GM10847 (cell line): ENCODE measurements around the gene TTLL8.

Experiments
- POLR2A ChIP-seq: IDR thresholded peaks from 2 replicates; pipeline ENCODE4 v1.6.1; 2011; ENCODE audit not compliant: insufficient read length; ENCODE audit errors: extremely low read depth

TTLL8 gene

DNA sequence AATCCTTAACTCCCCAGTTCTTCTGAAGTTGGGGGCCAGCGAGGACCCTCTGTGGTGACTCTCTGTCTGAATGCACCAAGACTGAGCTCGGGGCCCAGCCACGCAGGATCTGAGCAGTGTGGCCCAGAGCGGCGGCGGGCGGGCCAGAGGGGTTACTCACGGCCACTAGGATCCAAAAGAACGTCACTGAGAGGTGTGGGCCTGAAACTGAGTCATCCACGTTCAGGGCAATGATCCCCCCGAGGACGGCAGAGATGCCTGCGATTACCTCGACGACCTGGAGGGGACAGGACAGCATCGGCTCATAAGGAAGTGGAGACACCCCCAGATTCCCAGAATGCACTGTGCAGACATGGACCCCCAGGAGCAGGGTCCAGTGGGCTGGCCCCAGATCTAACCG is 16.0 kb upstream of the TTLL8 start:
- no peak for TF ChIP-seq POLR2A

DNA sequence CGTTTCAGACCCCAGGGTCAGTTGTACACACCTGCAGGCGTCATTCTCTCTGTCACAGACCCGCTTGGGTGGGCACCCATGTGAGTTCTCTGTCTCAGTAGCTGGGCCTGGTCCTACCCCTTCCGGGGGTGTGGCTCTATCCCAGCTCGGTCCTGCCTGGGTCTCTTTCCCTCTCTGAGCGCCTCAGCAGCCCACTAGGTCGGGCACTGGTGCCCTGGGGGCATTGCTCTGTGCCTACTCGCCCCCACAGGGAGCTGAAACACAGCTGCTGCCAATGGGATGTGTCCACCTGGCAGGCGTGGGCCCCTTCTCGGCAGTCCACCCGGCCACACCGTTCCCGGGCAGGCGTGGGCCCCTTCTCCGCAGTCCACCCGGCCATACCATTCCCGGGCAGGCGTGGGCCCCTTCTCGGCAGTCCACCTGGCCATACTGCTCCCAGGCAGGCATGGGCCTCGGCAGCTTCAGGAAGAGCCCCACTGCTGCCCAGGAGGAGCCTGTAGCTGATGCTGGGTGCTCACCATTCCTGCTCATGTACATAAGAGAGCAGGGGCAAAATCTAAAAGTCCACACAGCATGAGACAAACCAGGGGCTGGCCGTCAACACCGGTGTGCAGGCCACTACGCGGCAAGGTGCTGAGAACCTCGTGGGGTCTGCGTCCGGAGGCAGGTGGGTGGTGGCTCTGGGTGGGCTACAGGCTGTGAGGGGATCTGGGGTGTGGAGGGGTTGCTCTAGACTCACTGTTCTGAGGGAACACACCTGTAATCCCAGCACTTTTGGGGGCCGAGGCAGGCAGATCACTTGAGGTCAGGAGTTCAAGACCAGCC is 14.8 kb upstream of the TTLL8 start:
- no peak for TF ChIP-seq POLR2A

DNA sequence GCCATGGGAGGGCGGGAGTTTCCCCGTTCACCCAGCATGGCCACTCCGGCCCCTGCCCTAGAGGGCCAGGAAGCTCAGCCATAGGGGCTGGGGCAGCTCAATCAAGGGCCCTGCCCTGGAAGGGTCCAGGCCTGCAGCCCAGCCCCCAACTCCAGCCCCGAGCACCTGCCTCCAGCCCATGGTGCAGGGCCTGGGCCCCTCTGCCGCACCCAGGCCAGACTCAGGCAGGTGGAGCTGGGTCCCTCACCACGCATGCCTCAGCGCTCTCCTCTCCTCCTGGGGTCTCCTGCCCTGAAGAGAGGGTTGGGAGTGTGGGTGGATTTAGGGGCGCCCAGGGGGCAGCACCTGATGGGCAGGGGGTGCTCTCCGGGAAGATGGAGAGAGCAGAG is 14.1 kb upstream of the TTLL8 start:
- no peak for TF ChIP-seq POLR2A

DNA sequence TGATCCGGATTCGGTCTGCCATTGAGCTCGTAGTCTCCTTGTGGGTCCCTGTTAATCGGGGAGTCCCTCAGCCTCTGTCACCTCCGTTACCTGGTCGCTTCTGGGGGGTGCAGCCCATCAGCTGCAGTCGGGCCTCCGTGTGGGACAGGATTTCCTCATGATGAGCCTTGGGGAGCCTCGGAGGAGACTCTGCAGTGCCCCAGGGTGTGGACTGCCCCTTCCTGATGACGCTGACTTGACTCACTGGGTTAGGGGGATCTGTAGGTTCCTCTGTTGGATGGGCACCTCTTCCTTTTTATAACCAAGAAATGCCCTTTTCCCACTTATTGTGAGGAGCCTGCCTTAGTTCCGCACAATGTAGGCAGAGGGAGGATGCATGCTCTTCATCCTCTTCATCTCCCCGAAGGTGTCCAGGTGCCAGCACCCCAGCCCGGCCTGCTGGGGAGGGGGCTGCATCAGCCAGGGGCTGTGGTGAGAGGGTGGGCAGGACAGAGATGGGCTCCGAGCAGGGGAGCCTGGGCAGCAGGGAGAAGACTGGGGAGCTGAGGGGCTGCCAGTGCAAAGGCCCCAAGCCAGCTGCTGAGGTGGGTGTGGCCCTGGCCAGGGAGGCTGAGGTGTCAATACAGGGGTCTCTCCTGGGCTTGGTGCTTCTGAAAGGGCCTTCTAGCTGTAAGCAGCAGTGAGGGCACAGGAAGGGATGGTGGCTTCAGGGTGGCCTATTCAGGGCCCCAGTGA is 13.5 kb upstream of the TTLL8 start:
- no peak for TF ChIP-seq POLR2A

DNA sequence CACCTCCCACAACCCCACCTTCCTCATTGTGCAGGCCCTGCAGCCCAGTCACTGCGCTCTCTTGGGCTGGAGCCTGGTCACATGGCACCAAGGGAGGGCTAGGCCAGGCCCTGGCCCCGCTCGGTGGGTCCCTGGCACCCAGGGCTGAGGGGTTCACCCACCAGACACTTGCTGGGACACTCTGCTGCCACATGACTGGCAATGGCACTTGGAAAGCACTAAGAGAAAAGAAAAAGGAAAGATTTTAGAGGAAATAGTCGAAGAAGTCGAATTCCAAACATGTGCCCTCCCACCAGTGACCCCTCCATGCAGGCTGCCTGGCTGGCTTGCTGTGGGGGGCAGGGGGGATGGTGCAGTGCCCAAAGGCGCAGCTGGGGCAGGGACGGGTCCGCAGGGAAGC is 12.3 kb upstream of the TTLL8 start:
- TF ChIP-seq POLR2A: no peak

DNA sequence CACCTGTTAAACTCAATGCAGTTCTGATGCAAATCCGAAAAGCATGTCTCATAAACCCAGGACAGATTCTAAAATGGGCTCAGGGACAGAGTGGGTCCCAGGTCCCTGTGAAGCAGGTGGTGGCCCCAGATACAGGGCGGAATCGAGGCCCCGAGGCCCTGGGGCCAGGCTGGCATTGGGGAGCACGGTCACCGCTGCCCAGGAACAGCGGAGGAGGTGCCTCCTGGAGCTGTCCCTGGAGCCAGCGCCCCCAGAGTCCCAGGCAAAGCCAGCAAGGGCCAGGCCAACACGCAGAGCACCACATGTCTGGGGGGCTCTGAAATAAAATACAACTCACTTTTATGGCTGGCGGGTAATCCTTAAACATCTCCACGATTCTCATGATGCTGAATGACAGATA is 10.0 kb upstream of the TTLL8 start:
- no peak for TF ChIP-seq POLR2A

DNA sequence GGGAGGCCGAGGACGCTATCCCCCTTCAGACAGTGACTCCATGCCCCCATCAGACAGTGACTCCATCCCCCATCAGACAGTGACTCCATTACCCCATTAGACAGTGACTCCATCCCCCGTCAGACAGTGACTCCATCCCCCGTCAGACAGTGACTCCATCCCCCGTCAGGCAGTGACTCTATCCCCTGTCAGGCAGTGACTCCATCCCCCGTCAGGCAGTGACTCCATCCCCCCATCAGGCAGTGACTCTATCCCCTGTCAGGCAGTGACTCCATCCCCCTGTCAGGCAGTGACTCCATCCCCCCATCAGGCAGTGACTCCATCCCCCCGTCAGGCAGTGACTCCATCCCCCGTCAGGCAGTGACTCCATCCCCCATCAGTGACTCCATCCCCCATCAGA is 9.1 kb upstream of the TTLL8 start:
- TF ChIP-seq POLR2A: no peak

DNA sequence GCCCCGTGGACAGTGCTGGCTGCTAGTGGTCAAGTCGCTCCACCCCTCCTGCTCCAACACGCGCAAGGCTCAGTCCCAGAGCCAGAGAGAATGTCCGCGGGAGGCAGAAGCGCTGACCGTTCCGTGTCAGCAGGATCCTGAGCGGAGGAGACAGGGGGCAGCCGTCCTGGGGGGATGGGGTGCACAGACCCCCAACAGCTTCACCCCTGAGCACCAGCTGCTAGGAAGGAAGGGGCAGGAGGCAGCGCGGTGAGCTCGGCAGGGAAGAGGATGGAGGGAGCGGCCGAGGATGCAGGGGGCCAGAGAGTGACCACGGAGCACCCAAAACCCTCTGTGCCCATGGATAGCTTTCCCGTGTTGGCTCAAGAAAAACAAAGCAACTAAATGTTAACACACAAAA is 6.4 kb upstream of the TTLL8 start:
- no peak for TF ChIP-seq POLR2A

DNA sequence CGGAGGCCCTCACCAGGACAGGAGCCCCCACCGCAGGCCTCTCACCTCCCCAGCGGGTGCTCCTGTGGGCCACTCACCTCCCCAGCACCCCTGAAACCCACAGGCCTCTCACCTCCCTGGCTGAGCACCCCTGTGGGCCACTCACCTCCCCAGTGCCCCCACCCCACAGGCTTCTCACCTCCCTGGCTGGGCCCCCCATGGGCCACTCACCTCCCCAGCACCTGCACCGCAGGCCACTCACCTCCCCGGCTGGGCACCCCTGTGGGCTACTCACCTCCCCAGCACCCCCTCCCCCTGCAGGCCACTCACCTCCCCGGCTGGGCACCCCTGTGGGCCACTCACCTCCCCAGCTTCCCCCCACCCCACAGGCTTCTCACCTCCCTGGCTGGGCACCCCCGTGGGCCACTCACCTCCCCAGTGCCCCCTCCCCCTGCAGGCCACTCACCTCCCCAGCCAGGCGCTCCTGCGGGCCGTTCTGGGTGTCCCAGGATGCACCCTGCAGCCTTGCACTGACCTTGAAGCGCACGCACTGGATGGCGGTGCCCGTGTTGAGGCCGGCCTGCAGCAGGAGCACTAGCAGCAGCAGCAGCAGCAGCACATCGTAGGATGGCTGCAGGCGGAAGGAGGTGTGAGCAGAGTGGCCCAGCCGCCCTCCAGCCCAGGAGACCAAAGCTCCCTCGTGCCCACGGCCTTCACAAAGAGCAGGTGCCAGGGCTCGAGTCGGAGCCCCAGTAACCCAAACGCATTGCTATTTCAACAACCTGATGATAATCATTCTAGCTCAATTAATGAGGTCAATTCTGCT is 5.7 kb upstream of the TTLL8 start:
- no peak for TF ChIP-seq POLR2A

DNA sequence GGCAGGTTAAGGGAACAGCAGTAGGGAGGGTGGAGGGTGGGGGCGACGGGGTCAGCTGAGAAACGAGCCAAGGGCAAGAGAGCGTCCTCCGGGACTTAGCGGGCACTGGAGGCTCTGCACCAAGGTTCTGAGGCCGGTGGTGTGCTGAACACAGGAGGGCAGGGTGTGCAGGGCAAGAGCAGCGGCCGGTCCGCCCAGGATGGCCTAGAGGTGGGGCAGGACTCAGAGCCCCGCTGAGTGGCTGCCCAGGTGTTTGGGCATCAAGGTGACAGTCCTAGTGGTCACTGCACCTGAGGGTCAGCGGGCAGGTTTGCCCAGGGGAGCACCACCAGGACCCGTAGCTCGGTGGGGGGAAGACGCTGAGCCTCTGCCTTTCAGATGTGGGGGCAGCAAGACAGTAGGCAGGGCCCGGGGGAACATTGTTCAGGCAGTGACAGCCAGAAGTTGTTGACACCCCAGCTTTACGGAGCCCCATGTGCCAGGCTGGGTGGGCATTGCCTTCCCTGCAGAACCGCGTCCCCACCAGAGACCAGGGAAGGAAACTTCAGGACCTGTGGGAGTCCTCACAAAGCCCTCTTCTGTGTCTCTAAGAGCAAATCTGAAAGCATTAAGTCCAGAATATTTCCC is 4.5 kb upstream of the TTLL8 start:
- TF ChIP-seq POLR2A: no peak

DNA sequence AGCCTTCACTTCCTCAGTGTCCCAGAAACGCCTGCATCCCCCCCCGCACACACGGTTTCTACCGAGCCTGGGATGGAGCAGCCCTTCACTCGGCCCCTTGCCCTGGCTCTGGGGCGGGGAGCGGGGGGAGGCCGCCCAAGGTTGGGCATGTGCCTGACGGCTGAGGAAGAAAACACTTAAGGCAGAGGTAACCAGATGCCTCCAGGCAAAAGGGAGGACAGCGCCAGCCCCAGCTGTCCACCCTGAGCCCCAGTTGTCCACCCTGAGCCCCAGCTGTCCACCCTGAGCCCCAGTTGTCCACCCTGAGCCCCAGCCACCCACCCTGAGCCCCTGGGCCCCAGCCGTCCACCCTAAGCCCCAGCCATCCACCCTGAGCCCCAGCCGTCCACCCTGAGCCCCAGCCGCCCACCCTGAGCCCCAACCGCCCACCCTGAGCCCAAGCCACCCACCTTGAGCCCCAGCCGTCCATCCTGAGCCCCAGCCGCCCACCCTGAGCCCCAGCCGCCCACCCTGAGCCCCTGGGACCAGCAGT is 3.8 kb upstream of the TTLL8 start:
- no peak for TF ChIP-seq POLR2A

DNA sequence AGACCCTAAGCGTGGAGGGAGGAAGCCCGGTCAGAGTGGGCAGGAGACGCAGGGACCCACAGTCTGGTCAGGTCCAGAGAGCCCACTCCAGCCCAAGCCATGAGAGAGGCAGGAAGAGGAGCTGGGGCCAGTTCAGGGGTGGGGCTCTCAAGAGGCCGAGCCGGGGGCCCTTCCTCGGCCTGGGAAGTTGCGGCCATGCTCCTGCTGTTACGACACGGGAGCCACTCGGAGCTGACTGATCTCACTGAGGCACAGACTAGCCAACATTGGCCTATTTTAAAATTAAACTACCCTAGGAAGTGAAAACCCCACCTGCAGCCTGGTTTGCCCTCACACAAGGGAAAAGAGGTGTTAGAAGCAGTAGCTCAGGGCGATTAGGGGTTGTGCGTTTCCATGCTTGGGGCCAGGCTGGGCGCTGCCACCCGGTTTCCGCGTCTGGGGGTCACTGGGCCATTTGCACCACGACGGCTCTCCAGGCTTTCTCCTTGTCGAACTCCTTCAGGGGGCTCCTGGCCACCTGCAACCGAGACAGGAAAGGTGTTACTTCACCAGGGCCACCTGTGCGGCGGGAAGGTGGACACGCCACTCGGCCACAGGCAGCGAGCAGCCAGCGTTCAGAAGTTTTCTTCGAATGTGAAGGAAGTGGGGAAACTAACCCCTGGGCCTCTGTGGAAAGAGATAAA is 3.2 kb upstream of the TTLL8 start:
- TF ChIP-seq POLR2A: no peak

DNA sequence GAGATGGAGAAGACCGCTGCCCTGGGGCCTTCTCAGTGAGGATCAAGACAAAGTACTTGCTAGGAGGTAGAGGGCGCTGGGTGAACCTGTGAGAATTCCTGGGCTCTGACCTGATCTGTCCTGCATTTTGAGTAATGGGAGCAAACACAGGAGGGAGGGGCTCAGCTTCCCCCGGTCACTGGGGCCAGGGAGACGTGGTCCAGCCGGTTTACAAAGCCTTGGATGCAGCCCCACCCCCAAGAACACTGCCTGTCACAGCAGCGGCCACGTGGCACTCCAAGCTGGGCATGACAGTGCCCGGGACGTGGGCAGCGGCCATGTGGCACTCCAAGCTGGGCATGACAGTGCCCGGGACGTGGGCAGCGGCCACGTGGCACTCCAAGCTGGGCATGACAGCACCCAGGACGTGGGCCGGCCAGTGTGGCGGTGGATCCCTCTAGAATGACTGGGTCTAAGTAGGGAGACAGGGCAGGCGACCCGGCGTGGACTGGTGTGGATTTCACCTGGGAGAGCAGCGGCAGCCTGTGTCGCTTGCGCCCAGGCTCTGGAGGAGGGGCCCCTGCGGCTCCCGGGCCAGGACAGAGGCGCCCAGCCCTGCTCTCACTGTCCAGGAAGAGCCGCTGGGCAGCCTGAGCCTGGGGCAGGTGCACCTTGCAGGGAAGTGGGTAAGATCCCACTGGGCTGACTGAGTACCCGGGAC is 2.5 kb upstream of the TTLL8 start:
- TF ChIP-seq POLR2A: no peak

DNA sequence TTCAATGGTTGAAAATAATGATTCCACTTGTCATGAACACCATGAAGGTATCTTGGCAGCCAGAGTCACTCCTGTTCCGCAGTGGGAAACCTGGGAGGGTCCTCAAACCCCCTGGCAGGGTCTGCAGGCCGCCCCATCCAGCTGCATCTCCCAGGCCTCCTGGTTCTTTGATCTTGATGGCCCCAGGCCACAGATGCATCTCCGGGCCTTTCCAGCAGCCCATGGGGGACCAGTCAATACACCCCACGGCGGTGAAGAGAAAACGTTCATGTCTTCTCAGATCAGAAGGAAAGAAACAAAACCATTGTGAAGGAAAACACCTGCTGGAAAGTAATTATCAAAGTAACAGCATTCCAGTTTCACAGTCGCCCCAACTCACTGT is 1.8 kb upstream of the TTLL8 start:
- TF ChIP-seq POLR2A: no peak
